ENCODE measurements around the gene COL9A3.

The COL9A3 gene

GRCh38 chr20:62812907-62813200, 4.0 kb upstream of the COL9A3 start:
- peaks cover 38% of the 10 kb centered on the region for H4K20me1 ChIP-seq (ENCODE audit: insufficient read depth, low read length)
- peaks cover 4% of the 10 kb centered on the region; the same call in 1 of the 2 replicates for H3K4me1 ChIP-seq (ENCODE audit: low read length)
- no peak overlapping the region for H2AFZ ChIP-seq (ENCODE audit: low read depth, low read length)
- H3K79me2 ChIP-seq (ENCODE audit: low read length), result peaks cover 12% of the 10 kb centered on the region
- H3K4me2 ChIP-seq (ENCODE audit: low read length), result no peak overlapping the region
- H3K4me3 ChIP-seq (ENCODE audit: low read length), result no peak overlapping the region
- no peak for TF ChIP-seq EZH2phosphoT487 (IDR thresholded peaks at IDR 0.05; ENCODE audit: low read depth)
- TF ChIP-seq, protein P1, sequence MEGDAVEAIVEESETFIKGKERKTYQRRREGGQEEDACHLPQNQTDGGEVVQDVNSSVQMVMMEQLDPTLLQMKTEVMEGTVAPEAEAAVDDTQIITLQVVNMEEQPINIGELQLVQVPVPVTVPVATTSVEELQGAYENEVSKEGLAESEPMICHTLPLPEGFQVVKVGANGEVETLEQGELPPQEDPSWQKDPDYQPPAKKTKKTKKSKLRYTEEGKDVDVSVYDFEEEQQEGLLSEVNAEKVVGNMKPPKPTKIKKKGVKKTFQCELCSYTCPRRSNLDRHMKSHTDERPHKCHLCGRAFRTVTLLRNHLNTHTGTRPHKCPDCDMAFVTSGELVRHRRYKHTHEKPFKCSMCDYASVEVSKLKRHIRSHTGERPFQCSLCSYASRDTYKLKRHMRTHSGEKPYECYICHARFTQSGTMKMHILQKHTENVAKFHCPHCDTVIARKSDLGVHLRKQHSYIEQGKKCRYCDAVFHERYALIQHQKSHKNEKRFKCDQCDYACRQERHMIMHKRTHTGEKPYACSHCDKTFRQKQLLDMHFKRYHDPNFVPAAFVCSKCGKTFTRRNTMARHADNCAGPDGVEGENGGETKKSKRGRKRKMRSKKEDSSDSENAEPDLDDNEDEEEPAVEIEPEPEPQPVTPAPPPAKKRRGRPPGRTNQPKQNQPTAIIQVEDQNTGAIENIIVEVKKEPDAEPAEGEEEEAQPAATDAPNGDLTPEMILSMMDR (IDR thresholded peaks at IDR 0.05; ENCODE audit: low read depth, low read length), result no peak
- no peaks in the 10 kb centered on the region for H3K27me3 ChIP-seq (ENCODE audit: low read depth, low read length)
- no peaks in the 10 kb centered on the region for H3K9me3 ChIP-seq (ENCODE audit: insufficient read depth, low read length)
- no peak overlapping the region for H3K27ac ChIP-seq (ENCODE audit: low read length)
- peaks cover 41% of the 10 kb centered on the region for H3K36me3 ChIP-seq (replicated peaks; ENCODE audit: low read depth, low read length)
- no peak overlapping the region for H3K9ac ChIP-seq (ENCODE audit: low read length)

- H3K27ac ChIP-seq (ENCODE audit: low read length), result no peak overlapping the region
- H2AFZ ChIP-seq (ENCODE audit: low read depth, low read length), result no peak overlapping the region
- H3K36me3 ChIP-seq (replicated peaks; ENCODE audit: low read depth, low read length), result peaks cover 40% of the 10 kb centered on the region
- peaks cover 5% of the 10 kb centered on the region; the same call in 1 of the 2 replicates for H3K79me2 ChIP-seq (ENCODE audit: low read length)
- H3K9ac ChIP-seq (ENCODE audit: low read length), result no peak overlapping the region
- no peaks in the 10 kb centered on the region for H3K9me3 ChIP-seq (ENCODE audit: insufficient read depth, low read length)
- H3K4me1 ChIP-seq (ENCODE audit: low read length), result no peaks in the 10 kb centered on the region
- TF ChIP-seq EZH2phosphoT487 (IDR thresholded peaks at IDR 0.05; ENCODE audit: low read depth), result no peak
- TF ChIP-seq, protein P1 (IDR thresholded peaks at IDR 0.05; ENCODE audit: low read depth, low read length), result no peak
- H4K20me1 ChIP-seq (ENCODE audit: insufficient read depth, low read length), result peaks cover 36% of the 10 kb centered on the region
- no peak overlapping the region for H3K4me3 ChIP-seq (ENCODE audit: low read length)
- H3K27me3 ChIP-seq (ENCODE audit: low read depth, low read length), result no peaks in the 10 kb centered on the region
- no peak overlapping the region for H3K4me2 ChIP-seq (ENCODE audit: low read length)
Observed at GRCh38 chr20:62813588-62813987, 3.3 kb upstream of the COL9A3 start.

DNA sequence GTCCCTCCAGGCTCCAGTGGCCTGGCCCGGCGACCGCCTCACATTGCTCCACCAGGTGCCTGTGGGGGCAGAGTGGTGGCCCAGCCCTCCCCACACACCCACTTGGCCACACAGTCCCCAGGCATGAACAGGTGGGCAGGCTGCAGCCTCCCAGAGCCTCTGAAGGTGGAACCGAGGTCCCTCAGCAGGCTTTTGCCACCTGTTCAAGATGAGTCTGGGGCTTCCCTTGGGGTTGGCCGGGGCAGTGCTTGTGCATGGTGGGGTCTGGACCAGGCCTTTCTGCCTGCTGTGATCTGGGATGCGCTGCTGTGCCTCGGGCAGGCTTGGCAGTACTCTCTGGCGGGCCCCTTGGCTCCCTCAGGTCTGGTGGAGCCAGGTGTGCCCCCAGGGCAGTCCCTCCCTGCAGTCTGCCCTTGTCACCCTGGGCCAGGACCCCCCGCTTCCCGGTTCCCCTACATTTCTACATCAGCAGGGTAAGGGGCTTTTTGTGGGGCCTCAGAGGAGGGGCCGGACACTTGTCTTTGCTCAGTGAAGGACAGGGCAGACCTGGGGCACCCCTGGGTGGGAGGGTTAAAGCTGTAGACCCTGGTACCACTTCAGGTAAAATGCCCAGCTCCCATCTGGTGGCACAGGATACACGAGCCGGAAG, 2.7 kb upstream of the COL9A3 start:
- no peaks in the 10 kb centered on the region for H3K27me3 ChIP-seq (ENCODE audit: low read depth, low read length)
- H3K4me1 ChIP-seq (ENCODE audit: low read length), result no peaks in the 10 kb centered on the region
- peaks cover 36% of the 10 kb centered on the region for H3K36me3 ChIP-seq (replicated peaks; ENCODE audit: low read depth, low read length)
- H3K79me2 ChIP-seq (ENCODE audit: low read length), result peaks cover 3% of the 10 kb centered on the region; the same call in 1 of the 2 replicates
- no peak overlapping the region for H3K4me2 ChIP-seq (ENCODE audit: low read length)
- no peak overlapping the region for H3K4me3 ChIP-seq (ENCODE audit: low read length)
- no peak overlapping the region for H3K27ac ChIP-seq (ENCODE audit: low read length)
- H3K9me3 ChIP-seq (ENCODE audit: insufficient read depth, low read length), result no peaks in the 10 kb centered on the region
- H4K20me1 ChIP-seq (ENCODE audit: insufficient read depth, low read length), result peaks cover 34% of the 10 kb centered on the region
- no peak overlapping the region for H3K9ac ChIP-seq (ENCODE audit: low read length)
- H2AFZ ChIP-seq (ENCODE audit: low read depth, low read length), result no peak overlapping the region
- no peak for TF ChIP-seq EZH2phosphoT487 (IDR thresholded peaks at IDR 0.05; ENCODE audit: low read depth)
- TF ChIP-seq, protein P1 (IDR thresholded peaks at IDR 0.05; ENCODE audit: low read depth, low read length), result no peak

DNA sequence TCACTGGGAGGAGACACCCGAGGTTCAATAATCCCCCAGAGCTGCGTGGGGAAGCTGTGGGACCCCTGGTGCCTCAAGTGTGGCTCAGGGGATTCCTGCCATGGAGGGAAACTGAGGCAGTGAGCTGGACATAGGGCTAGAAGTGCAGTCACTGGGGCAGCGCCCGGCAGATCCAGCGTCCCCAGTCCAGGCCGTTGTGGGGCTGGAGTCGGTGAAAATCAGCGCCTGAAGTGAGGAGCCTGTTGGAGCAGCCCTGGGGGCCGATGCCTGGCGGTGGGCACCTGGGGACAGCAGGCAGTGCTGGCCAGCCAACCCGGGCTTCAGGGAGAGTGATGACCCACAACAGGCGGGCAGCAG, 2.2 kb upstream of the COL9A3 start:
- Histone ChIP-seq H3K9ac (ENCODE audit: low read length) (no peak overlapping the region), H3K4me3 (ENCODE audit: low read length) (no peak overlapping the region), H3K27me3 (ENCODE audit: low read depth, low read length) (0 out of 2 replicates have a peak, but pooled peaks cover 1% of the 10 kb centered on the region), H4K20me1 (ENCODE audit: insufficient read depth, low read length) (peaks cover 29% of the 10 kb centered on the region), H3K4me1 (ENCODE audit: low read length) (no peaks in the 10 kb centered on the region), H3K36me3 (replicated peaks; ENCODE audit: low read depth, low read length) (peaks cover 31% of the 10 kb centered on the region), H3K79me2 (ENCODE audit: low read length) (no peaks in the 10 kb centered on the region), H3K27ac (ENCODE audit: low read length) (no peak overlapping the region), H2AFZ (ENCODE audit: low read depth, low read length) (no peak overlapping the region), H3K4me2 (ENCODE audit: low read length) (no peak overlapping the region), H3K9me3 (ENCODE audit: insufficient read depth, low read length) (no peaks in the 10 kb centered on the region)
- TF ChIP-seq, protein P1 (IDR thresholded peaks at IDR 0.05; ENCODE audit: low read depth, low read length), result no peak
- no peak for TF ChIP-seq EZH2phosphoT487 (IDR thresholded peaks at IDR 0.05; ENCODE audit: low read depth)

Measured in OCI-LY3 (cell line).